ENCODE results near the gene FECH.
"Not testable (repeated sequence)": the region's sequence is repeated elsewhere in the genome, so short reads cannot be mapped to it uniquely, and the experiment has no call there.

FECH gene

GRCh38 chr18:57586251-57587049, at the start of gene FECH:
Gene FECH (minus strand): TSS chr18:57586702. CDS start chr18:57586620, 82 bp downstream.
- peak; percentile 41 to 66 for DNase-seq (ENCODE audit: low read depth in 2 of 2)

GRCh38 chr18:57635003-57635822, 48.7 kb upstream of the FECH start:
- no peak for DNase-seq (ENCODE audit: low read depth in 2 of 2)

- no peak for DNase-seq (ENCODE audit: low read depth in 2 of 2)
Measured at GRCh38 chr18:57631697-57632096, 45.2 kb upstream of the FECH start.

- no peak for DNase-seq (ENCODE audit: low read depth in 2 of 2)
Measured at GRCh38 chr18:57630754-57631595, 44.5 kb upstream of the FECH start.

- peak; percentile 93 to 94 for DNase-seq (ENCODE audit: low read depth in 2 of 2)
Measured at GRCh38 chr18:57630002-57630753, 43.7 kb upstream of the FECH start.

- no peak for DNase-seq (ENCODE audit: low read depth in 2 of 2)
Measured at GRCh38 chr18:57629422-57629821, 42.9 kb upstream of the FECH start.

- DNase-seq (ENCODE audit: low read depth in 2 of 2), result no peak
Measured at GRCh38 chr18:57627488-57627887, 41.0 kb upstream of the FECH start.

- no peak for DNase-seq (ENCODE audit: low read depth in 2 of 2)
Measured at GRCh38 chr18:57624988-57625387, 38.5 kb upstream of the FECH start.

GRCh38 chr18:57621246-57621604, 34.7 kb upstream of the FECH start:
- DNase-seq (ENCODE audit: low read depth in 2 of 2), result peak in 1 of 2 donors; percentile 38

- no peak for DNase-seq (ENCODE audit: low read depth in 2 of 2)
Measured at GRCh38 chr18:57619876-57620275, 33.4 kb upstream of the FECH start.

- DNase-seq (ENCODE audit: low read depth in 2 of 2), result no peak
Measured at GRCh38 chr18:57618910-57619309, 32.4 kb upstream of the FECH start.

GRCh38 chr18:57603871-57604270, 17.4 kb upstream of the FECH start:
- no peak for DNase-seq (ENCODE audit: low read depth in 2 of 2)

GRCh38 chr18:57595347-57595746, 8.8 kb upstream of the FECH start:
- DNase-seq (ENCODE audit: low read depth in 2 of 2), result no peak

GRCh38 chr18:57592716-57593115, 6.2 kb upstream of the FECH start:
- not testable (repeated sequence) for DNase-seq (ENCODE audit: low read depth in 2 of 2)

GRCh38 chr18:57589161-57589560, 2.7 kb upstream of the FECH start:
- DNase-seq (ENCODE audit: low read depth in 2 of 2), result no peak

GRCh38 chr18:57587098-57587661, 678 bp upstream of the FECH start:
- no peak for DNase-seq (ENCODE audit: low read depth in 2 of 2)

GRCh38 chr18:57585855-57586250, 649 bp downstream of the FECH start:
- DNase-seq (ENCODE audit: low read depth in 2 of 2), result no peak

GRCh38 chr18:57585421-57585820, 1.1 kb downstream of the FECH start:
- no peak for DNase-seq (ENCODE audit: low read depth in 2 of 2)

- no peak for DNase-seq (ENCODE audit: low read depth in 2 of 2)
Measured at GRCh38 chr18:57584444-57584843, 2.1 kb downstream of the FECH start.

GRCh38 chr18:57583297-57583835, 3.1 kb downstream of the FECH start:
- no peak for DNase-seq (ENCODE audit: low read depth in 2 of 2)

Data from stimulated activated CD4-positive, alpha-beta T cell treated with anti-CD3 and anti-CD28 coated beads, Interleukin-1b, Interleukin-23, amount 100 ng/mL, for 4 hours (primary cell).